Measurements from ENCODE around the gene CHKA.

DNA sequence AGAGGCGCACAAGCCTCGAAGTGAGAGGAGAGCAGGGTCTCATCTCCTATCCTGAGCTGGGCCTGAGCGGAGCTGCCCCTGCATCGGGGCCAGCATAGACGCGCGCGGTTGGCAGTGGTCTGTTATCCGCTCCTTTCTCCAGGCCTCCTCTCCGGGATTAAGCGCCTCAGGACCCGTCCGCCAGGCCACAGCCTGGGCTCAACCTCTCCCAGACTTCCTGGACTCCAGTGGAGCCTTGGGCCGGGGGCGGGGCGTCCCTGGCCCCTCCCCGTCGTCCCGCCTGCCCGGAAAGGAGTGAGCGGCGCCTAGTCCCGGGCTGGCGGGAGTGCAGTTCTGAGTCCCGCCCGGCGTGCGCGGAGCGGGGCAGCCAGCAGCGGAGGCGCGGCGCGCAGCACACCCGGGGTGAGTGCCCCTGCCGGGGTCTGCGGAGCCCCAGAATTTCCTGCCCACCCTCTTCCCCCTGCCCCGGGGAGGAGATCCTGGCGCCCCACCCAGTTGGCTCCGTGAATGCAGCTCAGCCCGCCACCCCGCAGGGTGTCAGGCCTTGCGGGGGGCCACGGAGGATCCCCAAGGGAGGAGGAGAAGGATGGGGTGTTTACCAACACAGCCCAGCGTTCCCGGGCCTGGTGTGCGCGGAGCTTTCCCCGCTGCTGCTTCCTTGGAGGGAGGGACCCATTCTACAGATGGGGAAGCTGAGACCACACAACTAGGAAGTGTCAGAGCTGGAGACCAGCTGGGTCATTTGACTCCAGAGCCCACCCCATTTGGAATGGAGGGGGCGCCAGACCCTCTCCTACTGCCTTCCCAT is 82.3 kb downstream of the CHKA start, which contains the start of gene TCIRG1:
- TF ChIP-seq POLR2A (IDR thresholded peaks at IDR 0.05; ENCODE audit: low read length) (peak; percentile 90), GATA1 (IDR thresholded peaks at IDR 0.05; ENCODE audit: low read depth, low read length) (no peak)
